Keratinocyte (primary cell): ENCODE results near the gene ITPR2. TPM values are rescaled to one million over a fixed set of nuclear protein-coding genes. Genes with fewer than 3 reads are reported as not detected.

Source experiments
- DNase-seq: peaks from one replicate; pipeline ENCODE4 v3.0.0-alpha.2; 2011; ENCODE audit warnings: low read depth, missing footprints, low spot score
- FAIRE-seq: peaks from 2 replicates; lab custom pipeline; 2011; peaks lifted over from hg19 to GRCh38; lab: Jason Lieb, UNC
- H2AFZ ChIP-seq: 2 replicates; pipeline ENCODE4 v1.6.0; 2012; ENCODE audit warnings: low read length, control low read depth, inconsistent platforms; ENCODE audit not compliant: control insufficient read depth
- H3K27ac ChIP-seq: 2 replicates; pipeline ENCODE4 v1.5.1; 2011; ENCODE audit warnings: low read length; ENCODE audit not compliant: control insufficient read depth, insufficient read depth
- H3K27me3 ChIP-seq: 3 replicates; pipeline ENCODE4 v1.6.0; 2011; ENCODE audit warnings: low read length; ENCODE audit not compliant: control insufficient read depth, insufficient read depth; ENCODE audit errors: extremely low read depth
- H3K36me3 ChIP-seq, 2 experiments: 2 replicates in 1 of 2; 3 replicates in 1 of 2; pipeline ENCODE4 v1.5.1; 2011; ENCODE audit warnings: low read length in 2 of 2, mild to moderate bottlenecking in 1 of 2; ENCODE audit not compliant: control insufficient read depth in 2 of 2, insufficient read depth in 2 of 2; ENCODE audit errors: extremely low read depth in 1 of 2
- H3K4me1 ChIP-seq: 3 replicates; pipeline ENCODE4 v1.5.1; 2011; ENCODE audit warnings: low read length; ENCODE audit not compliant: control insufficient read depth, insufficient read depth; ENCODE audit errors: extremely low read depth
- H3K4me2 ChIP-seq: 3 replicates; pipeline ENCODE4 v1.6.0; 2011; ENCODE audit warnings: low read depth, low read length; ENCODE audit not compliant: control insufficient read depth, insufficient read depth; ENCODE audit errors: extremely low read depth
- H3K4me3 ChIP-seq, 3 experiments: fragments of 200-600 bp in 1 of 3; sonication (generic) in 1 of 3; 2 replicates in 2 of 3; 3 replicates in 1 of 3; pipeline ENCODE4 v1.5.1; 2011 to 2016; ENCODE audit warnings: low read length in 3 of 3, mild to moderate bottlenecking in 3 of 3, control low read depth in 2 of 3, inconsistent platforms in 1 of 3, low read depth in 1 of 3, mixed read lengths in 1 of 3, mixed run types in 1 of 3, moderate library complexity in 1 of 3; ENCODE audit not compliant: control insufficient read depth in 2 of 3, insufficient read depth in 2 of 3; ENCODE audit errors: extremely low read depth in 1 of 3
- H3K79me2 ChIP-seq: 2 replicates; pipeline ENCODE4 v1.6.0; 2012; ENCODE audit warnings: low read length; ENCODE audit not compliant: control insufficient read depth, insufficient read depth
- H3K9ac ChIP-seq: 3 replicates; pipeline ENCODE4 v1.6.0; 2011; ENCODE audit warnings: low read length; ENCODE audit not compliant: control insufficient read depth, insufficient read depth; ENCODE audit errors: extremely low read depth
- H3K9me1 ChIP-seq: 3 replicates; pipeline ENCODE4 v1.6.0; 2011; ENCODE audit warnings: low read length; ENCODE audit not compliant: control insufficient read depth, insufficient read depth; ENCODE audit errors: extremely low read depth
- H3K9me3 ChIP-seq: 2 replicates; pipeline ENCODE4 v1.5.1; 2012; ENCODE audit warnings: low read depth, low read length; ENCODE audit not compliant: control insufficient read depth
- H4K20me1 ChIP-seq: 3 replicates; pipeline ENCODE4 v1.6.0; 2011; ENCODE audit warnings: low read length; ENCODE audit not compliant: control insufficient read depth, insufficient read depth; ENCODE audit errors: extremely low read depth
- EZH2 ChIP-seq: IDR thresholded peaks from one replicate; pipeline ENCODE4 v1.6.1; 2012; ENCODE audit warnings: inconsistent platforms, mild to moderate bottlenecking, low read length, moderate library complexity
- dilution Hi-C: fragments of 300-500 bp; cut with MboI; formaldehyde crosslinking; loops from one replicate; pipeline ENCODE4 v1.7.0; 2020; ENCODE audit warnings: low sequenced_read_pairs; ENCODE audit not compliant: extremely low pct_ligation_motif_present
- polyA plus RNA-seq, 5 experiments: library from polyadenylated mRNA; depleted of rRNA in 3 of 5; stranded (reverse) in 3 of 5; stranded (forward) in 1 of 5; unstranded in 1 of 5; fragments of >200 nt; gene quantifications; 1 replicate in 1 of 5; 2 replicates in 3 of 5; 3 replicates in 1 of 5; pipeline versions ENCODE4 v1.2.1 to v1.2.3, GENCODE V29; 2011 to 2012; ENCODE audit warnings: missing spikeins in 2 of 5, low read depth in 1 of 5, low replicate concordance in 1 of 5
- TF ChIP-seq, protein P1 (sequence below), 3 experiments: IDR thresholded peaks in 1 of 3; conservative IDR thresholded peaks in 1 of 3; optimal IDR thresholded peaks in 1 of 3; 2 replicates in 2 of 3; 3 replicates in 1 of 3; pipeline versions ENCODE3 to v1.5.1; 2011; ENCODE audit warnings: low read length in 3 of 3, mild to moderate bottlenecking in 3 of 3, moderate library complexity in 2 of 3, control low read depth in 1 of 3, inconsistent platforms in 1 of 3; ENCODE audit not compliant: insufficient read depth in 2 of 3; ENCODE audit errors: extremely low read depth in 1 of 3

The ITPR2 gene
- polyA plus RNA-seq, 1 donor (not counting 4 experiments of a cell fraction or from before 2014, with no cell fraction given): 7.6 TPM

DNA sequence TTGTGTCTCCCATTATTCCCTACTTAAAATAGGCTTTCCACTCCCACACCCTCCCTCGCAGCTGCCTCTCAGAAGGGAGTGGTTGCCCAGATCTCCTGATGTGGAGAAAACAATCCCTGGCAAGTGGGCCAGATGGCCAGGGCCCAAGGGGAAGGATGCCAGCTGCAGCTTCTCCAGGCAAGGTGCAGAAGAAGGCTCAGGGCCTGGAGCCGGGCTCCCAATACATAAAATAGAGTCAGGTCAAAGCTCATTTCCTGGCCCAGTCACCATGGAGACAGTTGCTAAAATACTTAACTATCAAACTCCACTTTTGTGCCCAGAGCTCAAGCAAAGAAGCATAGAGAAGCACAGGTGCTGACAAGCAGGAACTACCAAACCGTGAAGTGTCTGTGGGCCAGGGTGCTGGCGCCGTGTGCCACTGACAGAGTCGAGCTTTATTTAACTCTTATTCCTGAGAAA is 45.7 kb upstream of the ITPR2 start:
- dilution Hi-C loops: no loop called here
- Histone ChIP-seq H2AFZ (peak overlapping the region; percentile 20), H3K9me1 (no peaks in the 10 kb centered on the region), H3K27me3 (no peaks in the 10 kb centered on the region), H3K4me2 (no peak overlapping the region), H3K36me3 (no peaks in the 10 kb centered on the region), H4K20me1 (no peaks in the 10 kb centered on the region), H3K4me1 (no peaks in the 10 kb centered on the region), H3K27ac (no peak overlapping the region), H3K4me3 (no peak overlapping the region), H3K9ac (no peak overlapping the region), H3K79me2 (no peaks in the 10 kb centered on the region), H3K9me3 (no peaks in the 10 kb centered on the region)
- FAIRE-seq (no peak), DNase-seq (no peak)
- TF ChIP-seq EZH2: no peak
- TF ChIP-seq, protein P1, sequence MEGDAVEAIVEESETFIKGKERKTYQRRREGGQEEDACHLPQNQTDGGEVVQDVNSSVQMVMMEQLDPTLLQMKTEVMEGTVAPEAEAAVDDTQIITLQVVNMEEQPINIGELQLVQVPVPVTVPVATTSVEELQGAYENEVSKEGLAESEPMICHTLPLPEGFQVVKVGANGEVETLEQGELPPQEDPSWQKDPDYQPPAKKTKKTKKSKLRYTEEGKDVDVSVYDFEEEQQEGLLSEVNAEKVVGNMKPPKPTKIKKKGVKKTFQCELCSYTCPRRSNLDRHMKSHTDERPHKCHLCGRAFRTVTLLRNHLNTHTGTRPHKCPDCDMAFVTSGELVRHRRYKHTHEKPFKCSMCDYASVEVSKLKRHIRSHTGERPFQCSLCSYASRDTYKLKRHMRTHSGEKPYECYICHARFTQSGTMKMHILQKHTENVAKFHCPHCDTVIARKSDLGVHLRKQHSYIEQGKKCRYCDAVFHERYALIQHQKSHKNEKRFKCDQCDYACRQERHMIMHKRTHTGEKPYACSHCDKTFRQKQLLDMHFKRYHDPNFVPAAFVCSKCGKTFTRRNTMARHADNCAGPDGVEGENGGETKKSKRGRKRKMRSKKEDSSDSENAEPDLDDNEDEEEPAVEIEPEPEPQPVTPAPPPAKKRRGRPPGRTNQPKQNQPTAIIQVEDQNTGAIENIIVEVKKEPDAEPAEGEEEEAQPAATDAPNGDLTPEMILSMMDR (optimal IDR thresholded peaks at IDR 0.05 in 1 of 3, IDR thresholded peaks at IDR 0.05 in 1 of 3, conservative IDR thresholded peaks at IDR 0.05 in 1 of 3; ENCODE audit: extremely low read depth in 1 of 3, insufficient read depth in 2 of 3, low read length in 3 of 3): no peak

DNA sequence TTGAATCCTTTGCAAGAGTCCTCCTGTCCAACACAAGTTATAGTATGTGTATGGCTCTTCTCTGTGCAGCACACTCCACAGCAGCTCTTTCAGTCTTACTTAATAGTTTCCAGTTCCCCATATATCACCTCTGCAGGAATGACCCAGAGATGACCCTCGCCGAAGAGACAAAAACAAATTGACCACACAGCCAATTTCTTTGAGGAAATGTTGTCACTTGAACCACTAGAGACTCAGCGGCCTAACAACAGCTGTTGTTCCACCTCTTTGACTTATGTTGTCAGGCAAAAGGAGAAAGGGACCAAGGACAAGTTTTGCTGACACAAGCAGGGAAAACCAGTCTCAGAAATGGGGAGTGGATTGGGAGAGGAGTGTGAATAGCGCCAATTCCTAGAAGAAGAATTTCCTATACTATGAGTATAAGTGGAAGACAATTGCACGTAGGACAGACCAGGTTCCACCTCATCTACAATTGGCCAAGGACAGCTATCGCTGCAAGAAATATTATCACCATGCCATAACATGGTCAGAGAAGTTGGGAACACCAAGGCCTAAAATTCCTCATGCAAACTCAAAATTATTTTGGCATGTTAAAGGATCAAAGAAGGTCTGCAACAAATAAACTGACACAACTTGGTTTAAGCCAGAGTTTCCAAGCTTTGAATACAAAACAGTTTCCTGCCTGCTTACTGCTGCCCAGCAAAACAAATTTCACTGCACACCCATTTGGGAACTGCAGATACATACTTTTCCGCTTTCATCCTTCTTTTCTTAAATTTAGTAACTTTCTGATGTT is 41.7 kb upstream of the ITPR2 start:
- Histone ChIP-seq H3K9me1 (no peaks in the 10 kb centered on the region), H3K27me3 (no peaks in the 10 kb centered on the region), H3K27ac (no peak overlapping the region), H4K20me1 (no peaks in the 10 kb centered on the region), H3K4me2 (no peak overlapping the region), H3K4me1 (peaks cover 13% of the 10 kb centered on the region), H3K9me3 (no peaks in the 10 kb centered on the region), H2AFZ (no peak overlapping the region), H3K79me2 (no peaks in the 10 kb centered on the region), H3K9ac (no peak overlapping the region), H3K4me3 (no peak overlapping the region), H3K36me3 (no peaks in the 10 kb centered on the region)
- dilution Hi-C loops: no loop called here
- TF ChIP-seq EZH2: no peak
- TF ChIP-seq, protein P1 (optimal IDR thresholded peaks at IDR 0.05 in 1 of 3, IDR thresholded peaks at IDR 0.05 in 1 of 3, conservative IDR thresholded peaks at IDR 0.05 in 1 of 3; ENCODE audit: extremely low read depth in 1 of 3, insufficient read depth in 2 of 3, low read length in 3 of 3): no peak
- DNase-seq (no peak), FAIRE-seq (no peak)
